ENCODE data around the gene CFAP299.

Gene CFAP299

DNA sequence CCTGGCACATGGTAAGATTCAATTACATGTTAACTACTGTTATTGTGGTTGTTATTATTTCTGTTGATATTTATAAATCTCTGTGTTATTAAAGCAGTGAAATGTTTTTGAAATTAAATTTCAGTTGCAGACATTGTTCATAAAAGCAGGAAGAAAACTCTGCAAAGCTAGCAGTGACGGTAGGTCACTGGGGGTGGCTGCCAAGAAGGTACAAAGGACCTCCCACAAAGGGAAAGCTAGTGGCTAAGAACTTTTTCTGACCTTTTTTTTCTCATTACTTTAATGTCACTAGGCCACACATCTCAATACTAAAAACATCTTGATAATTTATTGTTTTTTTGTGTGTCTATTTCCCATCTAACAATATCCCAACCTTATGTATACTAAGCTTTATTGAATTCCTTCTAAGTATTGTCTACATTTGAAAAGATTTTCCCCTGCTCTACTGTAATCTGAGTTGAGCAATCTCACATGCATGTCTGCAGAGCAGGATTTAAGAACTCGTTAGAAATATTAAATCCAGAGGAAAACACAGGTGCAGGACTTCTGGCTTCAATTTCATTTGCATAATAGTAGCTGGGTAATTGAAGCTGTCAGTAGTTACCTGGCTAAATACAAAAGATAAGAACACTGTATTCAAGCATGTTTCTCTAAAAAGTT, 197.3 kb downstream of the CFAP299 start:
- DNase-seq (ENCODE audit: low read depth), result no peak
- no peak overlapping the region for H3K4me3 ChIP-seq (ENCODE audit: control insufficient read depth, low read depth, low read length)
- TF ChIP-seq, protein P1, sequence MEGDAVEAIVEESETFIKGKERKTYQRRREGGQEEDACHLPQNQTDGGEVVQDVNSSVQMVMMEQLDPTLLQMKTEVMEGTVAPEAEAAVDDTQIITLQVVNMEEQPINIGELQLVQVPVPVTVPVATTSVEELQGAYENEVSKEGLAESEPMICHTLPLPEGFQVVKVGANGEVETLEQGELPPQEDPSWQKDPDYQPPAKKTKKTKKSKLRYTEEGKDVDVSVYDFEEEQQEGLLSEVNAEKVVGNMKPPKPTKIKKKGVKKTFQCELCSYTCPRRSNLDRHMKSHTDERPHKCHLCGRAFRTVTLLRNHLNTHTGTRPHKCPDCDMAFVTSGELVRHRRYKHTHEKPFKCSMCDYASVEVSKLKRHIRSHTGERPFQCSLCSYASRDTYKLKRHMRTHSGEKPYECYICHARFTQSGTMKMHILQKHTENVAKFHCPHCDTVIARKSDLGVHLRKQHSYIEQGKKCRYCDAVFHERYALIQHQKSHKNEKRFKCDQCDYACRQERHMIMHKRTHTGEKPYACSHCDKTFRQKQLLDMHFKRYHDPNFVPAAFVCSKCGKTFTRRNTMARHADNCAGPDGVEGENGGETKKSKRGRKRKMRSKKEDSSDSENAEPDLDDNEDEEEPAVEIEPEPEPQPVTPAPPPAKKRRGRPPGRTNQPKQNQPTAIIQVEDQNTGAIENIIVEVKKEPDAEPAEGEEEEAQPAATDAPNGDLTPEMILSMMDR (IDR thresholded peaks at IDR 0.05; ENCODE audit: control insufficient read depth, insufficient read depth, low read depth, low read length, missing control alignments), result no peak

DNA sequence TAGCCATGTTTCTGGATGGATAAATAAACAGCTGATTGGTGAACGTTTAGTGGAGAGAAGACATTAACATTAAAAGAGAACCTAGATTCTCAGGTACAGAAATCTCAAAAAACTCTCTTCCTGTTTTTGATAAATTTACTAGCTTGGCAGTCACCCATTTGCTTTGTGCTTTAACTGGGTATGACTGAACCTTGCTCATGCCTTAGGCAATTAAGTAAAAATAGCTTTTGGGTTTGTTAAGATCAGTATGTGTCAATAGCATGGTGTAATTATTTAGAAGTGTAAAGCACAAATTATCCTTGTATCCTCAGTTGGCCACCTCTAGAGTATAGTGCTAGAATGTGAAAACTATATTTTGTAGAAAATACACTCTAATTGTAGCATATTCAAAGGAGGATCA, 200.0 kb downstream of the CFAP299 start:
- DNase-seq (ENCODE audit: low read depth), result no peak
- TF ChIP-seq, protein P1 (IDR thresholded peaks at IDR 0.05; ENCODE audit: control insufficient read depth, insufficient read depth, low read depth, low read length, missing control alignments), result no peak

DNA sequence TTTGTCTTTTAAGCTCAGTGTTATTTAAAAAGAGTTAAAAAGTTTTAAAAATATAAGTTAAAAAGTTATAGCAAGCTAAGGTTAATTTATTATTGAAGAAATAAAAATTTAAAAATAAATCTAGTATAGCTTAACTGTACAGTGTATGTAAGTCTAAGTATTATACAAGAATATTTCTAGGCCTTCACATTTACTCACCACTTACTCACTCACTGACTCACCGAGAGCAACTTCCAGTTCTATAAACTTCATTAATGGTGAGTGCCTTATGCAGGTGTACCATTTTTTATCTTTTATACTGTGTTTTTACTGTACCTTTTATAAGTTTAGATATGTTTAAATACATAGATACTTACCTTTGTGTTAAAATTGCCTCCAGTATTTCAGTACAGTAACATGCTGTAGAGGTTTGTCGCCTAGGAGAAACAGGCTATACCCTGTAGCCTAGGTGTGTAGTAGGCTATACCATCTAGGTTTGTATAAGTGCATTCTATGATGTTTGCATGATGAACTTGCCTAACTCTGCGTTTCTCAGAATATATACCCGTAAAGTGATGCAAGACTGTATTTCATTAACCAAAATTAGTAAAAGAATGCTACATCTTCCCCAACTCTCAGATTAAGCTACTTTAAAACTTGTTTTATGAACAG, 202.9 kb downstream of the CFAP299 start:
- TF ChIP-seq, protein P1 (IDR thresholded peaks at IDR 0.05; ENCODE audit: control insufficient read depth, insufficient read depth, low read depth, low read length, missing control alignments), result no peak
- H3K4me3 ChIP-seq (ENCODE audit: control insufficient read depth, low read depth, low read length), result no peak overlapping the region
- DNase-seq (ENCODE audit: low read depth), result no peak

More for the DNA sequence above, 200.0 kb downstream of the CFAP299 start:
- H3K4me3 ChIP-seq (ENCODE audit: control insufficient read depth, low read depth, low read length), result no peak overlapping the region

DNA sequence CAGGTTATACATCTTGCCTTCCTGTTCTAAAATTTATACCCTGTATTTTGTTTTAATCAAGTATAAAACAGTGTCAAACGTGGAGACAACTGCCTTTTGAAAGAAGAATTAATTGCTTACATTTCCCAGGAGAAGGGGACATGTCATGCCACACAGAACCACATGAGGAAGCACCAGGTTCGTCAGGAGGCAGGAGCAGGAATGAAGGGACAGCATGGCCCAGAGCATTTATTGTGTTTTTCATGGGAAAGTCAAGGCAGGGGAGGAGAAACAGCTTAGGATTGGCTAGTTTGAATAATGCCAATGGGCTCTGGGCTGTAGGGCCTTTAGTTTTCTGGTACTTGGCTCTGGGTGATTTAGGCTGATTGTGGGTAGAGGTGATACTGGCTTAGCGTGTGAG, 203.7 kb downstream of the CFAP299 start:
- TF ChIP-seq, protein P1 (IDR thresholded peaks at IDR 0.05; ENCODE audit: control insufficient read depth, insufficient read depth, low read depth, low read length, missing control alignments), result no peak
- H3K4me3 ChIP-seq (ENCODE audit: control insufficient read depth, low read depth, low read length), result no peak overlapping the region
- DNase-seq (ENCODE audit: low read depth), result no peak

DNA sequence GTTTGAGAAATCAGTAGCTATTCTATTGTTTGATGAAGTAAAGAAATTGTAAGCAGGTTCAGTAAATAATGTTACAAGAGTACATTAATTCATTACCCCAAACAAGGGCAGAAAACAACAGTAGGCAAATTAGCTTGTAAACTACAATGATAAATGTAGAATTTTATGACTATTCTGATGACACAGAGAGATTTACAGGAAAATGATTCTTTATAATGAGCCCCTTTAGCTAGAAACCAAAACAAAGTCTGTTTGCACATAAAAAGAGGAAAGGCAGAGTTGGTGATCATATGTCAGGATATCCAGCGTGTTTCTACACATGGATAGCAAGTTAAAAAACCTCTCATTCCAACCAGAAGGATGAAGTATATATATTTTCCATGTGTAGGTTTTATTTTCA, 204.8 kb downstream of the CFAP299 start:
- no peak overlapping the region for H3K4me3 ChIP-seq (ENCODE audit: control insufficient read depth, low read depth, low read length)
- TF ChIP-seq, protein P1 (IDR thresholded peaks at IDR 0.05; ENCODE audit: control insufficient read depth, insufficient read depth, low read depth, low read length, missing control alignments), result no peak
- no peak for DNase-seq (ENCODE audit: low read depth)

DNA sequence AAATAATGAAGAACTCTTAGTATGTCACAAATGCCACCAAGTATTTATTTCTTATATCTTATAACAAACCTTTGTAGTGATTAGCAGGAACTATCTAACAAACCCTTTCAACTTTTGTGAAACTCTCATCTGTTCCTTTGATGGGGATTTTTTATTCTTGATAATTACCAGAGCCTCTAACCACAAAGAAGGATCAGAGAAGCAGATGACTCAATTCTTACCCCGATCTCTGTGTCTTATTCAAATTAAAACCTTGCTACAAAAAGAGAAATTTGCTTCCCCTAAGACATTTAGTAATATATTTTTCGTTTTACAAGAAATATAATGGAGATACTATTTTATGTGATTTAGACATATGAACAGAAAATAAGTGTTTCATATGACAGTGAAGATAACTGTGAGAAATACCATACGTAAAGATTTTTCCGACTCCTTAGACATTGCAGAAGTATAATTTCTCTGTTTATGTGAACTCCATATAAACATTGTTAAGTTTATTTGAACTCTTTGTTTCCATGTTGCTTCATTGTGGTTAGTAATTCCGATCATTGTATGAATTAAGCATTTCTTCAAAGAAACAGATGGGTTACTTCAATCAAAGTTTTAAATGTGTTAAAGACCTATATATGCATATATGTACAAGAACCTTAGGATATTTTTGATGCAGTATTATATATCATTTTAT, 205.4 kb downstream of the CFAP299 start:
- TF ChIP-seq, protein P1 (IDR thresholded peaks at IDR 0.05; ENCODE audit: control insufficient read depth, insufficient read depth, low read depth, low read length, missing control alignments), result no peak

More for the DNA sequence above, 205.4 kb downstream of the CFAP299 start:
- no peak overlapping the region for H3K4me3 ChIP-seq (ENCODE audit: control insufficient read depth, low read depth, low read length)
- no peak for DNase-seq (ENCODE audit: low read depth)
